SHP77 treated with DMSO at 0.1 percent for 48 hours (cell line): ENCODE measurements around the gene CREB3L2.

Experiments used
- DNase-seq: peaks from one replicate; lab custom pipeline; 2025; lab: John Stamatoyannopoulos, UW

CREB3L2 gene

DNA sequence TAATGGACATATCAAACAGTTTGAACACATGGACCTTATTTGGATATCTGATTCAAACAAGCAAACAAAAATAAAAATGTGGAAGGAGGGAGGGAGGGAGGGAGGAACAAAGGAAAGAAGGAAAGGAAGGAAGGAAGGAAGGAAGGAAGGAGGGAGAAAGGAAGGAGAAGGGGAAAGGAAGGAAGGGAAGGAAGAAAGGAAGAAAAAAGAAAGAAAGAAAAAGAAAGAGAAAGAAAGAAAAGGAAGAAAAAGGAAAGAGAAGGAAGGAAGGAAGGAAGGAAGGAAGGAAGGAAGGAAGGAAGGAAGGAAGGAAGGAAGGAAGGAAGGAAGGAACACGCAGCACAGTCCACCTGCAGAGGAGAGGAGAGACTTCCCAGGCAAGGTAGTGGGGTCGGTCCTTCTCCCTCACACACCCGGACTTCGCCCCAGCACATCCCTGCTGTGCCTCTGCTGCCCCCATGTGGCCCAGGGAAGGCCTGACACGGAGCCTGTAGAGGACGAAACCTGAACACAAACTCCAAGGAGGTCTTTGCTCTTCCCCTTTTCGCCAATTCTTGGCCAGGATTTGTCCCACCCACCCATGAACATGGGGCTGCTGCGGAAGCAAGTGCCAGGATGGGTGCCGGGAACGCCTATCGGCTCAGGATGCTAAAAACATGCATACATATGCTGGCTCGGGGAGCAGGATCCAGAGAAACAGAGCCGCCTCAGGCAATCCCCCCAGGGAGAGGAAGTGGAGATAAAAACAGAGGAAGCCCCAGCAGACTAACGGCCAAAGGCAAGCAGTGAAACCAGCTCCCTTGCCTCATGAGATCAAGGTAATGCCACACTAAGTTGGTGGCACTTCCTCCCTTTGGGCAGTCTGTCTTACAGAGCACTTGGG, 102.8 kb downstream of the CREB3L2 start:
- peak; percentile 36 for DNase-seq

- DNase-seq = no peak
Observed at GRCh38 chr7:137895301-137896221, 106.3 kb downstream of the CREB3L2 start.

GRCh38 chr7:137893143-137893742, 108.6 kb downstream of the CREB3L2 start:
- DNase-seq = no peak

GRCh38 chr7:137891016-137891655, 110.8 kb downstream of the CREB3L2 start:
- DNase-seq = no peak

GRCh38 chr7:137890449-137890921, 111.4 kb downstream of the CREB3L2 start:
- DNase-seq = peak; percentile 80

DNA sequence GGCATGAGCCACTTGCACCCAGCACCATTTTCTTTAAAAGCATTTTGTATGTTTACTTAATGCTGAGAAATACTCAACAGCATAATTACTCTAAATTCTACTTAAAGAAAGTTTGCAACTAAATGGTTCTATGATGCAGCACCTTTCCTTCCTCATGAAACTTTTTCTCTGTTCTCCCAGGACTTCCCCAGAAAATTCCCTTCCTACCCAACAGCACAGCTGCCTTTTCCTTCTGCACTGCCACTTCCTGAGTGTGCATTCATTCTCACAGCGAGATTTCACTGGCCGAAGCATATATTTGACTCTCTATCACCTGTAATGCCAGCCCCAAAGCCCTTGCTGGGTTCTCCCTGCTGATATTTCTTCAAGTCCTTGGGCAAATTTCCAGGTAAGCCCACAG, 113.6 kb downstream of the CREB3L2 start:
- DNase-seq = no peak

GRCh38 chr7:137886746-137887145, 115.1 kb downstream of the CREB3L2 start:
- no peak for DNase-seq

GRCh38 chr7:137886281-137886680, 115.6 kb downstream of the CREB3L2 start:
- DNase-seq = no peak

GRCh38 chr7:137885678-137886077, 116.2 kb downstream of the CREB3L2 start:
- DNase-seq = no peak

GRCh38 chr7:137882806-137883205, 119.1 kb downstream of the CREB3L2 start:
- no peak for DNase-seq

GRCh38 chr7:137882261-137882668, 119.6 kb downstream of the CREB3L2 start:
- DNase-seq = no peak

DNA sequence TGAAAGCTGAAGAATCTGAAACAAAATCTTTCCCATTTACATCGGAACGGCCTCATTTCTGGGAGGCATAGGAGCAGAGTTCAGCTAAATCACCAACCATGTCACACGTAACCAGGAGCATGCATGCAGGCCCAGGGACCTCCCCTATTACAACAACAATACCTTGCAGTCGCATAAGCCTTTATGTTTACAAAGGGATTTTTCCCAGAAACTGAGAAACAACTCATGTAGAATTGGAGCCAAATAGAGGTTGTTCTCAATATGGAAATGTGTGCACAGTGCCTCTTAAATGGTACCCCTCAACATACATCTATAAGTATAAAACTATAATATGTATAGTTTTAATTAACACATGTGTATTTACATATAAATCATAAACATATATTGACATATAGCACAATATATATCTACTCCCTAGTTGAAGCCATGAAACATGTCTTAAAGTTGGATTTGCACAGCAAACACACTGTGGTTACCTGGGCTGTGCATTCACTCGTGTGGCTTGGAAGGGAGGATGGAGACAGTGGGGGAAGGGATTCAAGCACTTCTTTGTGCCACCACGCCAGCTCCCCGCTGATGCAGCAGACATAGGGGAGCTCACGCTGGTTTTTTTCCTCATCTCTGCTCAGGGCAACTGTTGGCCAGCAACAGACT, 120.2 kb downstream of the CREB3L2 start:
- no peak for DNase-seq

- no peak for DNase-seq
Observed at GRCh38 chr7:137880432-137880831, 121.5 kb downstream of the CREB3L2 start.

GRCh38 chr7:137879357-137880158, 122.3 kb downstream of the CREB3L2 start:
- no peak for DNase-seq

DNA sequence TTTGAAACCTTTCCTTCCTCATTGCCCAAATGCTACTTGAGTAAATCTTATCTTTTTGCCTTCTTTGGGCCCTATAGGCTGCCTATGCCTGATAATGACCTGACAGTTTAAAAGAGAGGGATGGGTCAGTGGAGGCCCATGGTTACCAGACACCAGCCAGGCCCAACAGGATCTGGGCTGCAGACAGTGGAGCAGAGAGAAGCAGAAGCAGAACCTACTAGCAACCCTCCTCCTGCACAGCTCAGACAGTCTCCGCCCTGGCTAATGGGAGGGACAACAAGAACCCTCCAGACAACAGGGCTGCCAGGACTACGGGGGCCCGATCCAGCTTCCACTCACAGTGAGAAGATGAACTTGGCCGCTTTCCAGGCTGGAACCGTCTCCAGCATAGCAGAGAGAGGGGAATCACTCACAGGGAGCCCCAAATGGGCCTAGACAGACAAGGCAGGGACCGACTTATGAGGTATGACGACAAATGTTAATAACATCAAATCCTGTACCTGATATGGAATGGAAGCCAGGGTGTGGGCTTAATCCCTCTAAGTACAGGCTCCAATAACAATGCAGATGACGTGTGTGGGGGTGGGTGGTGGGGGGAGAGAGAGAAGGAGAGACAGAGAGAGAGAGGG, 123.4 kb downstream of the CREB3L2 start:
- DNase-seq = no peak

DNA sequence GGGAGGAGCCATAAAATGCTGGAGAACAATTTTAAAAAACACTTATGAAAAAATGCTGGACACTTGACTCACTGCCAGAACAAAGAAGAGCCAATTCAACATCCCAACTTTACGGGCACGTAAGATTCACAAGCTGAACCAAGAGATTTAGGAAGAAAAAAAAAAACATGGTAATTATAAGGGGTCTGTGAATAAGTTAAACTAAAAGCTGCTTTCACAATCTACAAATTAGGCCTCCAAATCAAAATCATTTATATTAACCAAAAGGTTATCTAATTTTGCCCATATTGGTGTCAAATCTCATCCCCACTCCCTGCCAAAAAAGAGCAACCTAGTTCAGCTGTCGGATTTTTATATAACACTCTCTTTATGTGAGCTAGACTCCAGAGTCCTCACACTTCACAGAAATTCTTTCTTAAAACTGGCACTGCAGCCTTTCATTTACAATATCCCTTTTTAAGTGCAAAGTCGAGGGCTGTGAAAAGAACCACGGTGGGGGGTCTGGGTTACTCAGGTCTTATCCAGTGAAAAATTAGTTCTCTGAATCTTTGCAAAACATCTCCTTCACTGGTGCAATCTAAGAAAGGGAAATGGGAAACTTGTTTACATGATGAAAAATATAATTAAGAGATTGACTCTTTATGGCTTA, 124.7 kb downstream of the CREB3L2 start:
- DNase-seq = no peak

DNA sequence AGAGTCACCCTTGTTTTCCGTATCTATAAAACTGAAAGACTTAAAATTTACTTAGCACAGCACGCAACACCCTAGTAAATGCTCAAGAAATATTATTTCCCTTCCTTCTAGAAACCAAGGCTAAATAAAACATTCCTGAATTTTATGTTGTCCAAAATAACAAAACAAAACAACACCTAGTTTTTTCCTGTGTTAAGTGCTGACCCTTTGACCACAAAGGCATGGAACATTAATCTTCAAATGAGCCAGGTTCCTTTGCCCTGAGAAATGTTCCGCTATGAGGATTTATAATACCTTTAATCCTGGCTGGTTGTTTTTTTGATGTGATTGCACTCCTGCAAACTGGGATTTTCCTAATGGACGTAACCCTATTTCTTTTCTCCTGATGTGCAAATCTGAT, 126.1 kb downstream of the CREB3L2 start:
- no peak for DNase-seq

GRCh38 chr7:137873979-137874777, 127.7 kb downstream of the CREB3L2 start:
- no peak for DNase-seq

DNA sequence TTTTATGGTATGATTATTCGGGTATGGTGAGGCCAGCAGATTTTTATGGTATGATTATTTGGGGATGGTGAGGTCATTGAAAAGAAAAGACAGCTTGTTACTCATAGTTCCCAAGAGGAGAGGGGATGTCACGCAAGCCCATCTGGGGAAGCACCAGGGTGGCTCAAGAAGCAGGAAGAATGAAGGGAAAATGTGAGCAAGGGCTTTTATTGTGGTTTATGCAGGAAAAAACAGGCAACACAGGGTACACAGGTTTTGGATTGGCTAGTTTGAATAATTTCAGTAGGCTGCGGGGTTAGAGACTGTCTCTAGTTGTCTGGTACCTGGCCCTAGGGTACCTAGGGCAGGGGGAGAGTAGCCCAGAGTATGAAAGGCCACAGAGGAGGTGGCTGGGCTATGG, 128.4 kb downstream of the CREB3L2 start:
- no peak for DNase-seq
